BE2C (cell line): Measurements from ENCODE around the gene GPR37.

ENCODE experiments used
- DNase-seq: peaks from one replicate; pipeline ENCODE4 v3.0.0-alpha.2; 2020
- H3K27me3 ChIP-seq: fragments of 250-450 bp; sonication (Bioruptor Pico); 2 replicates; pipeline ENCODE4 v1.5.1; 2020; ENCODE audit warnings: mild to moderate bottlenecking
- H3K36me3 ChIP-seq: fragments of 250-450 bp; sonication (Bioruptor Pico); 2 replicates; pipeline ENCODE4 v1.5.1; 2020; ENCODE audit warnings: mild to moderate bottlenecking
- H3K4me1 ChIP-seq: fragments of 250-450 bp; sonication (Bioruptor Pico); 2 replicates; pipeline ENCODE4 v1.5.1; 2020
- H3K4me3 ChIP-seq: 2 replicates; pipeline ENCODE4 v1.5.1; 2011; ENCODE audit warnings: low read depth, low read length
- H3K9me3 ChIP-seq: fragments of 250-450 bp; sonication (Bioruptor Pico); 2 replicates; pipeline ENCODE4 v1.5.1; 2020
- CTCF ChIP-seq: IDR thresholded peaks from 2 replicates; pipeline ENCODE4 v1.5.1; 2012; ENCODE audit warnings: mild to moderate bottlenecking, low read depth, low read length

GPR37 gene

GRCh38 chr7:124700655-124701054, 64.9 kb downstream of the GPR37 start:
- Histone ChIP-seq H3K36me3 (no peaks in the 10 kb centered on the region), H3K27me3 (no peaks in the 10 kb centered on the region), H3K9me3 (no peaks in the 10 kb centered on the region), H3K4me3 (no peak overlapping the region), H3K4me1 (no peaks in the 10 kb centered on the region)
- TF ChIP-seq CTCF: no peak
- DNase-seq: no peak

- Histone ChIP-seq H3K4me1 (no peaks in the 10 kb centered on the region), H3K9me3 (no peaks in the 10 kb centered on the region), H3K4me3 (no peak overlapping the region), H3K36me3 (no peaks in the 10 kb centered on the region), H3K27me3 (no peaks in the 10 kb centered on the region)
- TF ChIP-seq CTCF: no peak
- DNase-seq: no peak
Measured at GRCh38 chr7:124698964-124699363, 66.6 kb downstream of the GPR37 start.

- no peaks in the 10 kb centered on the region for H3K4me1 ChIP-seq
- no peaks in the 10 kb centered on the region for H3K9me3 ChIP-seq
- no peak overlapping the region for H3K4me3 ChIP-seq
- H3K27me3 ChIP-seq: no peaks in the 10 kb centered on the region
- no peaks in the 10 kb centered on the region for H3K36me3 ChIP-seq
- TF ChIP-seq CTCF: no peak
- no peak for DNase-seq
Measured at GRCh38 chr7:124697746-124698145, 67.8 kb downstream of the GPR37 start.
